Measurements from ENCODE around the gene CCNL2.

DNA sequence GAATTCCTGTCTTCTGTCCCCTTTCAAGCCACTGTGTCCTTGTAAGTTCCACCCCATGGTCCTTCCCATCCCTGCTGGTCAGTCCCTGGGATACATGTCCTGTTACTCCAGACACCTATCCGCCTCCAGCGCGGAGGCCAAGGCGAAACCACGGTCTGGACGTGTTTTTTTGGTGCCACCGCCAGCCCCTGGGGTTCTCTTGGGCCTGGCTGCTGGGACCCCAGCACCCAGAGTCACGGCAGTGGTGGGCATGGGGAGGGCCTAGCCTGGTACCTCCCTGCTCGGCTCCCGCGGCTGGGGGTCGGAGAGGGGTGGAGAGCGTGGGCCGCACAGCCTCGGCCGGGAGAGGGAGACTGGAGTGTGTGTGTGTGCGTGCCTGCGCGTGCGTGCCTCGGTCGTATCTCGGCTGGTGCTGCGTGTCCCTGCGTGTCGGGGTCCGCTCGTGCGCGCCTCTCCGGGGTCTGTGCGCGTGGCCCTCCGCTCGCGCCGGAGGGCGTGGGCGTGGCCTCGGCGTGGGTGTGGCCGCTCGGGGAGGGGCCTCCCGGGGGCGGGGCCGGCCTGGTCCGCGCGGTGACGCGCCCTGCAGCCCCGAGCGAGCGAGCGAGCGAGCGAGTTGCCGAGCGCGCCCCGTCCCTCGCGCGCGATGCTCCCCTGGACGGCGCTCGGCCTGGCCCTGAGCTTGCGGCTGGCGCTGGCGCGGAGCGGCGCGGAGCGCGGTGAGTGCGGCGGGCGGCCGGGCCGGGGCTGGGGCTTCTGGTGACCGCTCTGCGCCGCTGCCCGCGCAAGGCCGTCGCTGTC is 36.2 kb upstream of the CCNL2 start, which contains the start of gene VWA1:
- TF ChIP-seq, protein P1, sequence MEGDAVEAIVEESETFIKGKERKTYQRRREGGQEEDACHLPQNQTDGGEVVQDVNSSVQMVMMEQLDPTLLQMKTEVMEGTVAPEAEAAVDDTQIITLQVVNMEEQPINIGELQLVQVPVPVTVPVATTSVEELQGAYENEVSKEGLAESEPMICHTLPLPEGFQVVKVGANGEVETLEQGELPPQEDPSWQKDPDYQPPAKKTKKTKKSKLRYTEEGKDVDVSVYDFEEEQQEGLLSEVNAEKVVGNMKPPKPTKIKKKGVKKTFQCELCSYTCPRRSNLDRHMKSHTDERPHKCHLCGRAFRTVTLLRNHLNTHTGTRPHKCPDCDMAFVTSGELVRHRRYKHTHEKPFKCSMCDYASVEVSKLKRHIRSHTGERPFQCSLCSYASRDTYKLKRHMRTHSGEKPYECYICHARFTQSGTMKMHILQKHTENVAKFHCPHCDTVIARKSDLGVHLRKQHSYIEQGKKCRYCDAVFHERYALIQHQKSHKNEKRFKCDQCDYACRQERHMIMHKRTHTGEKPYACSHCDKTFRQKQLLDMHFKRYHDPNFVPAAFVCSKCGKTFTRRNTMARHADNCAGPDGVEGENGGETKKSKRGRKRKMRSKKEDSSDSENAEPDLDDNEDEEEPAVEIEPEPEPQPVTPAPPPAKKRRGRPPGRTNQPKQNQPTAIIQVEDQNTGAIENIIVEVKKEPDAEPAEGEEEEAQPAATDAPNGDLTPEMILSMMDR (IDR thresholded peaks at IDR 0.05), result peak in 1 of 5 experiments; percentile 14
- TF ChIP-seq POLR2A (IDR thresholded peaks at IDR 0.05), result peak in 1 of 2 donors; percentile 53
- TF ChIP-seq EP300 (IDR thresholded peaks at IDR 0.05), result peak in 1 of 2 donors; percentile 48
